HUES6 (cell line): ENCODE results near the gene OR6Q1.

Source experiments
- H3K27ac ChIP-seq: 2 replicates; pipeline ENCODE4 v1.7.0; 2013; ENCODE audit warnings: low read depth, mild to moderate bottlenecking, low read length, inconsistent platforms
- H3K27me3 ChIP-seq: 2 replicates; pipeline ENCODE4 v1.6.1; 2013; ENCODE audit warnings: low read length; ENCODE audit not compliant: control insufficient read depth, insufficient read depth
- H3K36me3 ChIP-seq: 2 replicates; pipeline ENCODE4 v1.6.1; 2013; ENCODE audit warnings: low read length; ENCODE audit not compliant: control insufficient read depth, insufficient read depth
- H3K4me1 ChIP-seq: 2 replicates; pipeline ENCODE4 v1.6.1; 2013; ENCODE audit warnings: low read length; ENCODE audit not compliant: control insufficient read depth, insufficient read depth
- H3K4me3 ChIP-seq: 2 replicates; pipeline ENCODE4 v1.5.1; 2013; ENCODE audit warnings: low read depth, low read length
- H3K9ac ChIP-seq: one replicate; pipeline ENCODE4 v1.6.1; 2013; ENCODE audit warnings: mild to moderate bottlenecking, low read length
- H3K9me3 ChIP-seq: 2 replicates; pipeline ENCODE4 v1.6.1; 2013; ENCODE audit warnings: low read depth, low read length; ENCODE audit not compliant: control insufficient read depth, insufficient read depth

OR6Q1 gene

GRCh38 chr11:58023435-58023931 is 7.3 kb upstream of the OR6Q1 start, which contains the start of gene OR9Q1:
OR9Q1 (plus strand) TSS chr11:58023881; CDS start chr11:58179445, 155,564 bp downstream.
- H3K27ac ChIP-seq = no peak within 1 kb of the TSS
- H3K9me3 ChIP-seq = no peaks in the 10 kb centered on the region
- H3K9ac ChIP-seq = no peak within 1 kb of the TSS
- no peak within 1 kb of the TSS for H3K4me3 ChIP-seq
- H3K27me3 ChIP-seq = no peaks in the 10 kb centered on the region
- H3K36me3 ChIP-seq = no peaks in the 10 kb centered on the region
- no peaks in the 10 kb centered on the region for H3K4me1 ChIP-seq

- Histone ChIP-seq H3K4me3 (no peak overlapping the region), H3K4me1 (no peaks in the 10 kb centered on the region), H3K27me3 (no peaks in the 10 kb centered on the region), H3K9ac (no peak overlapping the region), H3K9me3 (no peaks in the 10 kb centered on the region), H3K36me3 (no peaks in the 10 kb centered on the region), H3K27ac (no peak overlapping the region)
Measured at GRCh38 chr11:58024601-58025091, 6.1 kb upstream of the OR6Q1 start.

GRCh38 chr11:58027341-58027740 is 3.4 kb upstream of the OR6Q1 start:
- H3K27me3 ChIP-seq = no peaks in the 10 kb centered on the region
- H3K9me3 ChIP-seq = no peaks in the 10 kb centered on the region; the same call in 1 of the 2 replicates
- H3K36me3 ChIP-seq = no peaks in the 10 kb centered on the region
- no peak overlapping the region for H3K27ac ChIP-seq
- H3K9ac ChIP-seq = no peak overlapping the region
- no peaks in the 10 kb centered on the region for H3K4me1 ChIP-seq
- no peak overlapping the region for H3K4me3 ChIP-seq

GRCh38 chr11:58028687-58029411 is 1.9 kb upstream of the OR6Q1 start:
- no peak overlapping the region for H3K27ac ChIP-seq
- no peaks in the 10 kb centered on the region for H3K36me3 ChIP-seq
- H3K9ac ChIP-seq = no peak overlapping the region
- H3K4me3 ChIP-seq = no peak overlapping the region
- H3K9me3 ChIP-seq = peaks cover 7% of the 10 kb centered on the region
- no peaks in the 10 kb centered on the region for H3K4me1 ChIP-seq
- no peaks in the 10 kb centered on the region for H3K27me3 ChIP-seq

- H3K4me1 ChIP-seq = no peaks in the 10 kb centered on the region
- no peak overlapping the region for H3K4me3 ChIP-seq
- H3K9me3 ChIP-seq = peaks cover 12% of the 10 kb centered on the region
- no peak overlapping the region for H3K27ac ChIP-seq
- H3K9ac ChIP-seq = no peak overlapping the region
- H3K36me3 ChIP-seq = no peaks in the 10 kb centered on the region
- no peaks in the 10 kb centered on the region for H3K27me3 ChIP-seq
Measured at GRCh38 chr11:58034471-58034870, 3.7 kb downstream of the OR6Q1 start.

- no peak overlapping the region for H3K9ac ChIP-seq
- H3K27me3 ChIP-seq = no peaks in the 10 kb centered on the region
- H3K27ac ChIP-seq = no peak overlapping the region
- no peaks in the 10 kb centered on the region for H3K4me1 ChIP-seq
- no peak overlapping the region for H3K4me3 ChIP-seq
- H3K9me3 ChIP-seq = peaks cover 9% of the 10 kb centered on the region
- H3K36me3 ChIP-seq = no peaks in the 10 kb centered on the region
Measured at GRCh38 chr11:58039589-58039988, 8.8 kb downstream of the OR6Q1 start.

- Histone ChIP-seq H3K27me3 (no peaks in the 10 kb centered on the region), H3K36me3 (no peaks in the 10 kb centered on the region), H3K27ac (no peak overlapping the region), H3K9ac (no peak overlapping the region), H3K4me3 (no peak overlapping the region), H3K4me1 (no peaks in the 10 kb centered on the region), H3K9me3 (0 out of 2 replicates have a peak, but pooled peaks cover 4% of the 10 kb centered on the region)
Measured at GRCh38 chr11:58043379-58043778, 12.6 kb downstream of the OR6Q1 start.

- H3K9ac ChIP-seq = no peak overlapping the region
- no peak overlapping the region for H3K27ac ChIP-seq
- H3K9me3 ChIP-seq = 0 out of 2 replicates have a peak, but pooled peaks cover 4% of the 10 kb centered on the region
- H3K27me3 ChIP-seq = no peaks in the 10 kb centered on the region
- H3K4me3 ChIP-seq = no peak overlapping the region
- H3K36me3 ChIP-seq = no peaks in the 10 kb centered on the region
- H3K4me1 ChIP-seq = no peaks in the 10 kb centered on the region
Measured at GRCh38 chr11:58046231-58046630, 15.5 kb downstream of the OR6Q1 start.

GRCh38 chr11:58047818-58048217 is 17.1 kb downstream of the OR6Q1 start:
- H3K9ac ChIP-seq = no peak overlapping the region
- H3K27ac ChIP-seq = no peak overlapping the region
- no peaks in the 10 kb centered on the region for H3K27me3 ChIP-seq
- H3K36me3 ChIP-seq = no peaks in the 10 kb centered on the region
- H3K4me1 ChIP-seq = no peaks in the 10 kb centered on the region
- H3K9me3 ChIP-seq = no peaks in the 10 kb centered on the region
- H3K4me3 ChIP-seq = no peak overlapping the region

- Histone ChIP-seq H3K36me3 (no peaks in the 10 kb centered on the region), H3K4me1 (peaks cover 24% of the 10 kb centered on the region), H3K9ac (no peak overlapping the region), H3K4me3 (no peak overlapping the region), H3K9me3 (no peaks in the 10 kb centered on the region), H3K27ac (no peak overlapping the region), H3K27me3 (no peaks in the 10 kb centered on the region)
Measured at GRCh38 chr11:58055806-58056401, 25.2 kb downstream of the OR6Q1 start.

GRCh38 chr11:58057481-58057880 is 26.7 kb downstream of the OR6Q1 start:
- Histone ChIP-seq H3K27ac (no peak overlapping the region), H3K4me1 (peaks cover 40% of the 10 kb centered on the region), H3K36me3 (no peaks in the 10 kb centered on the region), H3K9ac (no peak overlapping the region), H3K9me3 (no peaks in the 10 kb centered on the region), H3K4me3 (no peak overlapping the region), H3K27me3 (no peaks in the 10 kb centered on the region)
